GM23338 (cell line): Measurements from ENCODE around the gene USP10.

ENCODE experiments used
- CTCF ChIP-seq, 2 experiments: fragments of 200-600 bp in 1 of 2; sonication (generic) in 1 of 2; conservative IDR thresholded peaks; 2 replicates each; pipeline versions ENCODE4 v1.5.1 to v1.6.1; 2016 to 2017; ENCODE audit warnings: antibody characterized with exemption in 2 of 2, low read depth in 2 of 2, mild to moderate bottlenecking in 2 of 2, moderate library complexity in 1 of 2
- EZH2 ChIP-seq: fragments of 200-600 bp; sonication (generic); IDR thresholded peaks from one replicate; pipeline ENCODE4 v1.8.0; 2017; ENCODE audit warnings: antibody characterized with exemption, mild to moderate bottlenecking, low read depth; ENCODE audit not compliant: unreplicated experiment

DNA sequence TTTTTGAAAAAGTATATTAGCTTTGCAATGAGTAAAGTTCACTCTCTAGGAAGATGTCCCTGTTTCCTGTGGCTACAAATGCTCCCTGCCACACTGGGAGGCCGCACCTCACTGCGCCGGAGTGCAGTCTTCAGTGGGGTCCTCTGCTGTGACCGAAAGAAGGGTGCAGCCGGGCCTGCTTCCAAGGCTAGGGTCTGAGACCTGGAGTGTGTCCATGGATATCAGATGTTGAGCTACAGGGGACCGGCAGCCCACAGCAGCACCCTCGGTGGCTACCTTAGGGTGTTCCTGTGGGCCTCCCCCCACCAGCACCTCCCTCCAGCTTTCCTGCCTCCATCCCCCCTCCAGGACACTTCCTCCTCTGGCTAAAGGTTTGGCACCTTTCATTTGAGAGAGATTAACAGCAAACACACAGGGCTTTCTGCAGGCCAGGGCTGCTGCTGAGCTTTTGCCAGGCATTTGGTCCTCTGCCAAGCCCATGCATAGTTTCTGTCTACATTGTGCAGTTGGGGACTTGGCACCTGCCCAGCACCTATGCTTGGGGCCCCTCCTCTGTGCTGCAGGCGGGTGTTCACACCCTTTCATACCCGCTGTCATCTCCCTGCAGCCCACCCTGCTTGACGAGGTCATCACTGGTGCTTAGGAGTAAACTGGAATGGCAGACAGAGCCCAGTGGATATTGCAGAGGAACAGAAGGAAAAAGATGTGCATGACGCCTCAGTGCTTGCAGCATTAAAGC is 86.2 kb downstream of the USP10 start:
- no peak for TF ChIP-seq EZH2
- TF ChIP-seq CTCF (conservative IDR thresholded peaks at IDR 0.05; ENCODE audit: low read depth in 2 of 2), result no peak
